Activated naive CD8-positive, alpha-beta T cell treated with anti-CD3 and anti-CD28 coated beads for 36 hours (primary cell): ENCODE measurements around the gene TYW5. TPM values are rescaled to one million over a fixed set of nuclear protein-coding genes. Genes with fewer than 3 reads are reported as not detected.

Experiments used
- total RNA-seq, 2 experiments: library from RNA; stranded (reverse); gene quantifications; one replicate each; pipeline ENCODE4 v1.2.3, GENCODE V29; 2021

TYW5 gene
- total RNA-seq, 2 experiments from 2014 or later = 10.1 TPM

Other genes with a start within 250 kb of the TYW5 start
- gene FTCDNL1, start 104.3 kb downstream of the TYW5 start, total RNA-seq = 1 to 10 TPM; 3.2 to 3.4 TPM
- gene C2orf69, start 44.2 kb downstream of the TYW5 start, total RNA-seq = 10 to 100 TPM; 20.6 to 20.8 TPM
- gene MAIP1, start 91 bp upstream of the TYW5 start, total RNA-seq = 10 to 100 TPM; 36.5 to 37.4 TPM